Endometrial microvascular endothelial cells (primary cell): Measurements from ENCODE around the gene SFT2D1. TPM values are rescaled to one million over a fixed set of nuclear protein-coding genes. Genes with fewer than 3 reads are reported as not detected.

Experiments used
- in situ Hi-C: cut with HindIII; loops from 2 replicates; pipeline ENCODE4 v1.10.0; 2017; ENCODE audit warnings: low sequenced_read_pairs, low pct_unique_long_range_greater_than_20kb; ENCODE audit errors: inconsistent ontology term
- total RNA-seq: library from RNA; depleted of rRNA; stranded (reverse); fragments of >200 nt; gene quantifications from one replicate; pipeline ENCODE4 v1.2.3, GENCODE V29; 2015; ENCODE audit errors: inconsistent ontology term

Gene SFT2D1
- total RNA-seq, 1 donor from 2014 or later, result 26.3 TPM

DNA sequence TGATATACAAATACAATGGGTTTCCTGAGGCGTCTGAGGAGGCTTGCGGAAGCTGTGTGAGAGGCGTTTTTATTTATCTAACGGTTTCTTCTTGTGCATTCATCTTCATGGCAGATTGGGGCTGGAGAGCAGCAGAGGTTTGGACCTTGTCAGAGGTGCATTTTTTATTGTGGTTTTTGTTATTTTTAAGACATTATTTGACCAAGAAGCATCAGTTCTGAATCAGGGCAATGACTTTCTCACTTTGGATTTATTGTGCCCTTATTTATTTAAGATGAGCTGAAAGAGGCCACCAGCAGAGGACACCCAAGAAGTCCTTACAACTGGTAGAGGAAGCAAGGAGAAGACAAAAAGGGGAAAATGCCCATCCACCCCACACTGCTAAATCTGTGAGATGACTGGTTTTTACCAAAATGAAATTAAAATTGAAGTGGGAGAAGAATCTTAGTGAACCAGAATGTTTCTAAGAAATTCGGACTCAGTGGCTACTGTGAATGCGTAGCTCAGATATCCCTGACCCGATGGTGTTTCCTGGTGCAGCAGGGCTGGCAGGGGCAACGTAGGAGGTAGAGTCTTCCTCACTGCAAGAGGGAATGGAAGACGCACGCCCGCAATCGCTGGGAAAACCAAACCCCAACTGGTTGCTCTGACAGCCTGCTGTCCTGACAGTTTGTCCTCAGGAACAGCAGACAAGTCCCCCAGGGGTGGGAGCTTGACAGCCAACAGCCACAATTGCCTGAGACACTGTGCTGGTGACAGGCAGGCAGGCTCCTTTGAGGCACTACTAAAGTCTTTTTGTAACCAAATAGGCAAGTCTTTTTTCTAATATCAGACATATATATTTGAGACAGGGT lies 48.4 kb downstream of the SFT2D1 start:
- in situ Hi-C loops, result loop anchor here (25.0 kb wide), 1 partner anchor 93 kb away; the partner anchor contains the start of gene MPC1

DNA sequence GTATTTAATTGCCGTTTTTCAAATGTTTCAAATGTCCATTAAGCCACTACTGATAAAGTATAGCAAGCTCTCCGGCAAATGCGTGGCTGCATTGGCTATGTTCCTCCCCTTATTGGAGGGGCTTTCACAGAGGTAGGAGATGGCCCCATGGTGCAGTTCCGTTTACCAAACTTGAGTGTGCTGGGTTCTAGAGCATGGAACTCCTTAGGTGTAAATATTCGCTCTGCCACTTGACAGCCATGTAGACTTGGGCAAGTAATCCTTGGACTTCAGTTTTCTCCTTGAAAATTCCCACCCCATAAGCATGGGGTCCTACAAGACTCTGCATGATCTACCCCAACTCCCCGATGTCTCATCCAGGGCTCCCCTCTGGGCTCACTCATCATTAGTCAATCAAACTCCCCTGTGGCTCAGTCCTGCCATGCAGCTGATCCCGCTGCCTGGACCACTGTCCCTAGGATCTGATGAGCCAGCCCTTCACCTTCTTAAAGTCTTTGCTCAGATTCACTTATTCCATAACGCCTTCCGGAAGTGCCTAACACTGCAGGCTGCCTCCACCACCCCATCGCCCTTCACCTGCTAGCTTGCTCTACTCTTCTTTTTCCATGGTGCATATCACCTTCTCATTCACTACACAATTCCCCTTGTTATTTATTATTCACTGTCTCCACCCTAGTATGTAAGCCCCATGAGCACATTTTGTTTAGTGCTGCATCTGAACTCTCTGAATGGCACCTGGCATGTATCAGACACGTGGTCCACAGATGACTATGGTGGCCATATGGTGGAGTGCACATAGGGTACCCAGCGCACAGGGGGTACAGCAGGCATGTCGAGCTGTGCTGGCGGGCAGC lies 52.9 kb downstream of the SFT2D1 start:
- in situ Hi-C loops, result loop anchor here (25.0 kb wide), 1 partner anchor 98 kb away; the partner anchor contains the start of gene MPC1

DNA sequence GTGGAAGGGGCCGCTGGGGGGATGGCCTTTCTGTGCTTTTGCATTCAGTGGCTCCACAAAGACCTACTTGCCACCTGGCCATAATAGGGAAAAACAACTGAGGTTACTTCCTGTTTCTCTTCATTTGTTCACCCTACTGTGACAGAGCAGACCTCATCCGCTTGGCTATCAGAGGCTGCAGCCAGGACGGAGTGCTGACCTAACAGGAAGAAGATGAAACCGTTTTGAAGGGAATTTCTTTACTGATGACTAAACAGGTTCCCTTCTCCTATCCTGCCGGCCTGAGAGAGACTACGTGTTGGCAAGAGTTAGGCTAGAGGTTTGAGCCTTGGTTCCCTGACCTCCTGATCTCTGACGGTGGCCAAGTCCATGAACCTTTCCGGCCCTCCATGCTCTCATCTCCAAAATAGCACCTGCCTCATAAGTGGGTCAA lies 55.5 kb downstream of the SFT2D1 start:
- in situ Hi-C loops, result loop anchor here (25.0 kb wide), 1 partner anchor 100 kb away; the partner anchor contains the start of gene MPC1

DNA sequence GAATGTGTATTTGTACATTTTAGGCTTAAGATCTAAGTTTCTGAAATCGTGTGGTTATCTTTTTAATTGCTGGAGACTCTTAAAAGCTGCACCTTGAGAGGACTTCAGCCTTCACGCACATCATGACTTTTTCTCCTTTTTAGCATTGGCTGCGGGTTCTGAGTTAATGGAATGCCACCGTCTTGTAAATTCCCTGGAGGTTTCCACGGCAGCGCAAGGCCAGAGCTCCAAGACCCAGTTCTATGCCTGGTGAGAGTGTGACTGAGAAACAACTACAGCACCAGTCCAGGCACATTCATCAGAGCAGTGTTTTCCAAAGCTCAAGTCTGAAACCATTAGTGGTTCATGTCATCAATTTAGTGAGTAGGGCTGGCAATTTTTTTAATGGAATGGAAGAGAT lies 57.1 kb downstream of the SFT2D1 start:
- in situ Hi-C loops, result loop anchor here (25.0 kb wide), 1 partner anchor 102 kb away; the partner anchor contains the start of gene MPC1

DNA sequence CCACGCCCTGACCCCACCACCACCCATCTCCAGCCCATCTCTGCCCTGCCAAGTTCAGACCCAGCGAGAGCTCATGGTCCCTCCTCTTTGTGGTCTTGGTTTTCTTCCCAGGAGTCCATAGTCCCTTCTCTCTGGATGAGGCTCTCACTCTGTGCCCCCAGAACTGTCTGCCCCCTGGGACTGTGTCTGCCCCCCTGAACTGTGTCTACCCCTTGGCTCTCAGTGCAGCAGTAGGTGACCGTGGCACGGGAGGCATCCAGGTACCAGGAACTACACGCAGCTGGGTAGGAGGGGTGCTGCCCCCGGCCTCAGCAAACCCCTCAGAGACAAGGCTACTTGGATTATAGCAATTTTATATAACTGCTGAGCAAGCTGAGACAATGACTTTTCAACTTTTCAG lies 57.7 kb downstream of the SFT2D1 start:
- in situ Hi-C loops, result loop anchor here (25.0 kb wide), 1 partner anchor 103 kb away; the partner anchor contains the start of gene MPC1

DNA sequence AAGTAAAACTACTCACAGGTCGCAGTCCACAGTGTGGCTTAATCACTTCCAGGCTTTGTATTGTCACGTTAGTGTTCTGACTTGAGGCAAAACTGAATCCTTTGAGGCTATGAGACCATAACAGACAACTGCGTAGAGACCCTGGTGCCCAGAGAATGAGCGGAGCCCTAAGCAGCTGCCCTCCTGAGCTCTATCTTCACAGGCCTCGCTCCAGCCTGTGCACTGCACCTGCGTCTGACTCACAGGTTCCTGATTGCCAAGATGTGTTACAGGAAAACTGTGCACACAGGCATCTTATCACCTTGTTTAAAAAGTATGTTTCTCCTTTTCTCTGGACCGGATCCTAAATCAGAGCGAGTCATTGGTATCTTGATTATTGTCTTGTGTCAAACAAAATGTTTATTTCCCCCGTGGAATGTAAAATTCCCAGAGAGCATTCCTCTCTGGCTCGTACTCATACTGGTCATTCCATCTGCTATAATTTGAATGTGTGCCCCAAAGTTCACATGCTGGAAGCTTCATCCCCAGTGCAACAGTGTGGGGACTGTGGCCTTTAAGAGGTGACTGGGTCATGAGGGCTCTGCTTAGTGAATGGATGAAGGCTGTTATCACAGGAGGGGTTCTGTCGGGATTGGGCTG lies 59.8 kb downstream of the SFT2D1 start:
- in situ Hi-C loops, result loop anchor here (25.0 kb wide), 1 partner anchor 105 kb away; the partner anchor contains the start of gene MPC1

DNA sequence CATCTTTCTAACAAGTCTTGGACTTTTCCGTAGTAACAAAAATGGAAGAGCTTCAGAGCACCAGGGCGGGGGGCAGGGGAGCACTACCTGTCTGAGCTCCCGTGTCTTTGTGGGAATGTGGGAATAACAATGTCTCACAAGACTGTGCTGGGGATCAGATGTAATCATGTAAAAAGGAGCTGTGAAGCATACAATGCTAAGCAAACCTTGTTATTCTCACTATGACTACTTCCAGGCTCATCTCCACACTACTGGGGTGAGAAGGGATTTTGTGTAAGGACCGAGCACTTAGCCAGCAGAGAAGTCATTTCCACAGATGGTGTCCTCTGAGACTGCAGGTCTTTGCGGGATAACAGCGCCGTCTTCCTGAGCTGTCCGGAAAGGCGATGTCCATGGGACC lies 61.2 kb downstream of the SFT2D1 start:
- in situ Hi-C loops, result loop anchor here (25.0 kb wide), 1 partner anchor 106 kb away; the partner anchor contains the start of gene MPC1

DNA sequence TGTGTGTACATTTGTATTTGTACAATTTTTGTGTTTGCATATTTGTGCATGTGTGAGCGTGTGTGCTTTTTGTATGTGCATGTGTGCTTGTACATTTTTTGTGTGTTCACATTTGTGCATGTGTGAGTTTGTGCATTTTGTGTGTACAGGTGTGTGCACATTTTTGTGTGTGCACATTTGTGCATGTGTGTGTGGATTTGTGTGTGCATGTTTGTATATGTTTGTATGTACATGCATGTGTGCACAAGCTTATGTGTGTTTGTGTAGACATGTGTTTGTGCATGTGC lies 63.0 kb downstream of the SFT2D1 start:
- in situ Hi-C loops, result loop anchor here (25.0 kb wide), 1 partner anchor 108 kb away; the partner anchor contains the start of gene MPC1

DNA sequence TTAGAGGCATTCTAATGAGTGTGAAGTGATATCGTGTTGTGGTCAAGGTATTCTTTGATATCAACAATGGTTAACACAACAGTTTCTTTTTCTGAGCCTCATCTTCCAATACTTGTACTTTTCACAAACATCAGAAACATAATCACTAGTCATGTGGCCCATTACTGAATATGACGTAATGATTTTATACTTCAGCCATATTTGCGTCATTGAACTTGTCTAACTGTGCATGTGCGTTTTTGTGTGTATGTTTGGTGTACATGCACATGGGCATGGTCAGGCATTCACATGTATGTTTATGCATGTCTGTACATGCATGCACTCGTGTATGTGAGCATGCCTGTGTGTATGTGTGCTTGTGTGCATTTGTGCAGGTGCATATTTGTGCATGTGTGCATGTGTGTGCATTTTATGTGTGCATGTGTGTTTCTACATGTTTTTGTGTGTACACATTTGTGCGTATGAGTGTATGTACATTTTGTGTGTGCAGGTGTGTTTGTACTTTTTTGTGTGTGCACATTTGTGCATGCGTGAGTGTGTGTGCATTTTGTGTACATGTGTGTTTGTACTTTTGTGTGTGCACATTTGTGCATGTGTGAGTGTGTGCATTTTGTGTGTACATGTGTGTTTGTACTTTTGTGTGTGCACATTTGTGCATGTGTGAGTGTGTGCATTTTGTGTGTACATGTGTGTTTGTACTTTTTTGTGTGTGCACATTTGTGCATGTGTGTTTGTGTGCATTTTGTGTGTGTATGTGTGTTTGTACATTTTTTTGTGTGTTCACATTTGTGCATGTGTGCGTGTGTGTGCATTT lies 63.6 kb downstream of the SFT2D1 start:
- in situ Hi-C loops, result loop anchor here (25.0 kb wide), 1 partner anchor 109 kb away; the partner anchor contains the start of gene MPC1

DNA sequence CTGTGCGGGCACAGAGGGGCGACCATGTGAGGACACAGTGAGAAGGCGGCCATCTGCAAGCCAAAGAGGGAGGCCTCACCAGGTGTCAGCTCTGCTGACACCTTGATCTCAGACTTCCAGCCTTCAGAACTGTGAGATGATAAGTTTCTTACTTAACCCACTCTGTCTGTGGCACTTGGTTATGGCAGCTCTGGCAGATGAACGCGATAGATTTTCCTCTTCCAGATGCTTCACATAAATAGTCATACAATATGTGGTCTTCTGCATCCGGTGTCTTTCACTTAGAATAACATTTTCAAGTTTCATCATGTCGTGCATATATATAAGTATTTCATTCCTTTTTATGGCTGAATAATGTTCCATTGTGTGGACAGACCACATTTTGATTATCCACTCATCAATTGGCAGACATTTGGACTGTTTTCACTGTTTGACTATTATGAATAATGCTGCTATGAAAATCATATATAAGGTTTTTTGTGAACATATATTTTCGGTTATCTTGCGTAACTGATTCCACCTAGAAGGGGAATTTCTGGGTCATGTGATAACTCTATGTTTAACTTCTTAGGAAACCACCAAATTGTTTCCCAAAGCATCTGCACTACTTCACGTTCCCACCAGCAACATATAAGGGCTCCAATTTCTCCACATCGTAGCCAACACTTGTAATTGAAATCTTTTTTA lies 64.3 kb downstream of the SFT2D1 start:
- in situ Hi-C loops, result loop anchor here (25.0 kb wide), 1 partner anchor 109 kb away; the partner anchor contains the start of gene MPC1

DNA sequence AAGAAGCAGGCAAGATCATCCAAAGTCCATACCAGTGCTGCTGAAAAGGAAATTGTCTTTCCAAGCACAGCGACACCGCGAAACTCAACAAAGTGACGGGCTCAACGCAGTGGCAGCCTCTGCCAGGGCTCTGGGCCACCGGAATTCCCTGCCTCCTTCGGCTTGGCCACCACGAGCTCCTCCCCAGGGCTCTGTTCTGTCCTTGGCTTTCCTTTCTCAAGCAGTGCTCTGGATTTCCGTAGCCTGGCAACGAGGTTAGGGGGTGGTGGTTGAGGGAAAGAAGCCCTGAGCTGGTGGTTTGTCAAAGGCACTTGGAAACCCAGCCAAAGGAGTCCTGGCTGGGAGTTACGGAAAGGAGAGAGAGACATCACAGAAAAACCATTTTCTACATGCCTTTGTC lies 65.3 kb downstream of the SFT2D1 start:
- in situ Hi-C loops, result loop anchor here (25.0 kb wide), 1 partner anchor 110 kb away; the partner anchor contains the start of gene MPC1

DNA sequence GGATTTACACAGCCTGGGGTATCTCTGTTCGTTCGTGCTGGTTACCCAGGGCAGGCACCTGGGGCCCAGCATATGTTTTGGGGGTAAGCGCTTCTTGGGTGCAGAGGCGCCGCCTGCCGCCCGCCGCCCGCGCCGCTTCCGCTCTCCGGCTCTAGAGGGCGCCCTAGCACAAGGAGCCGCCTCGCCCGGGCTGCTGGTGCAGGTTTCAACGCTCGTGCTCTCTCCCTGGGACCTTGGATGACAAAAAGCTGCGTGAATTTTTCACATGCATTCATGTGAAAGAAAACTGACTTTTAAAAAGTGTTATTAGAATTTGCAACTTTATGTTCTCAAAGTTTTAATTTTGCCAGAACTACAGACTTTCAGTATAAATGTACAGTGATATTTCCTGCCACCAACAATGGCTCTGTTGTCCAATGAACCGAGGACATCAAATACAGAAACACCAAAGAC lies 66.6 kb downstream of the SFT2D1 start:
- in situ Hi-C loops, result loop anchor here (25.0 kb wide), 1 partner anchor 112 kb away; the partner anchor contains the start of gene MPC1

DNA sequence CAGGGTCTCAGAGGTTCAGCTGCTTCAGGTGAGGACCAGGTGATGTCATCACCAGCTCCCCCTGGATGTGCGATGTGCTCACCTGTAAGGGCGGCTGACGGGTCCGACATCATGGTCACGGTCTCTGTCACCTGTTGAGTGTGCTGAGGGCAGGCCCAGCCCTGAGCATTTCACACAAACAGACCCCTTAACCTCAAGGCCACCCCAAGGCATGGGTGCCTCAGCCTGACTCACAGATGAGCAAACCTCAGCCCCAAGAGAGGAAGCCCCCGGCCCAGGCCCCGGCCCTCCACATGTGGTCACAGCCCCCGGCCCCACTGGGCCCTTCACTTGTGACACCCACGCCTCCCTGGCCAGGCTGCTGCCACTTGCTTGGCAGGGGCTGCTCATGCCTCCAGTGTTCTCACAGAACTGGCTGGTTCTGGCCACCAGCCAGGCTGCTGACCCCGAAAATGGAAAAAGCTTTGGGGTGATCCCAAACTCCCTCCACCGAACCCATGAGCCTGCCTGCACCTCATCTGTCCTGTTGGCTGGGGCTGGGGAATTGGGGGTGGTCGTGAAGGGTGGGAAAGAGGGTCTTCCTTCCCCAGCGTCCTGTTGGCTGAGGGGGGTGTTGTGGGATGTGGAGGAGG lies 67.5 kb downstream of the SFT2D1 start:
- in situ Hi-C loops, result loop anchor here (25.0 kb wide), 1 partner anchor 112 kb away; the partner anchor contains the start of gene MPC1

DNA sequence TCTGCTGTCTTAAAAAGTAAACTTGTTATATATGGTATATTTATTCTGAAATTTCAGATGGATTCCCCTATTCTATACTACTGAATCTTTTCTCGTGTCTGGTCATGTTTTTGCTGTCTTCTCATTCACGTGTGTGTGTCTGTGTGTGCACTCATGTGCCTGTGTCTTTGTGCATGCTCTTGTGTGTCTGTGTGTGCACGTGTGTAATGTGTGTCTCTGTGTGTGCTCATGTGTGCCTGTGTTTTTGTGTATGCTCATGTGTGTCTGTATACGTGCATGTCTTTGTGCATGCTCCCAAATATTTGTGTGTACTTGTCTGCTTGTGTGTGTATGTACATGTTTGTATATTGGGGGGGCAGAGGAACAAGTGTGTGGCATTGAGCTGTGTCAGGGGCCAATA lies 68.2 kb downstream of the SFT2D1 start:
- in situ Hi-C loops, result no loop called here

DNA sequence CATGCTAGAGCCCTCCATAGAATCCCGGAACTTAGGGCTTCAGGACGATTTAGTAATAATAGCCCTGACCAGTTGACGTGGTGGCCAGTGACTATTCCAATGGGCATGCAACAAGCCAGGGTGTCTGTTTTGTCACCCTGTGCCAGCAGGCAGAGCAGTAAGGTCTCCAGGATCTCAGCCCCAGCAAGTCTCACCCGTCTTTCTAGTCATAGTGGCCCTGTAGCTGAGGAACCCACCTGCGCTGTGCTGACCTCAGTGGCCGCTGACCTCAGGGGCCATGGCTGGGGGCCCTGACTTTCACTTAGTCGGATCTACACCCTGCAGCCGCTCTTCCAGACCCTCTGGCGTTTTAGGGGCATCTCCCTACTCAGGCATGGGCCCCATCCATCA lies 71.0 kb downstream of the SFT2D1 start:
- in situ Hi-C loops, result no loop called here

DNA sequence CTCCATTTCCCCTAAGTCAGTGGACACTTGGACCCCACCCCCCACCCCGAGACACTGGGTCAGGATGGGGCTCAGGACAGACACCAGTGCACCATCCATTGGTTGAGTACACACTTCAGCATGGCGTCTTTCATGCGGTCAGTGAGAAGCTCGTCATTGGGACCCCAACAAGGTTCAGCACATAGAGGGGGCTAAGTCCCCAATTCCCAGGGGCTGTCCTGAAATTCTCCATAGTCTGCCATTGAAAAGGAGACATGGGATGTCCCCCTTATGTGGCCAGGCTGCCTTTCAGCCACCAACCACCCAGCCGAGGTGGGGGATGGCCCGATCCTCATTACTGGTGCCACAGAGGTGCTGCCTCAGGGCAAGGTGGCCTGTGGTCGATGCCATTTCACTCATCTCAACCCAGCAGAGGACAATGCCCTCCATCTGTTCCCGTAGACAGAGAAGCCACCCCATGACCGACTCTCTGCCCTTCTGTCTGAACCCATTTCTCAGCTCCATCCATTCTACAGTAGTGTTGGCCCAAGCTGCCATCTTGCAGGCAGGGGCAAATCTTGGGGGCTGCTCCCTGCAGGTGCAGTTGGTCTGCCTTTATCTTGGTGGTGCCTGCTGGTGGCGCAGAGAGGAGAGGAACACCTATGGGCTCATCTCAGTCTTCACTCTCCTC lies 71.5 kb downstream of the SFT2D1 start:
- in situ Hi-C loops, result no loop called here
